K562 (cell line): ENCODE measurements around the gene PPARG. TPM values are rescaled to one million over a fixed set of nuclear protein-coding genes. Genes with fewer than 3 reads are reported as not detected.
A peak's percentile ranks its signal among the peaks of the same experiment; 100 is the strongest.

ENCODE experiments used
- ATAC-seq: fragments of 200-7000 bp; cut with Tn5 transposase; 3 replicates; pipeline ENCODE4 v1.9.1; 2020; ENCODE audit warnings: moderate library complexity
- BruUV-seq: library from RNA; stranded (reverse); fragments of 400-500 nt; replicated peaks from 2 replicates; lab custom pipeline; 2021; lab: Mats Ljungman, UMichigan
- CTCF ChIA-PET: fragments of 300-600 bp; formaldehyde crosslinking; extraction: SDS; loops from one replicate; lab custom pipeline; 2021; ENCODE audit warnings: low intra/inter-chr PET ratio; lab: Yijun Ruan, JAX
- POLR2A ChIA-PET: fragments of 300-600, 350-650 bp; sonication (Branson Sonifier 250); formaldehyde crosslinking; extraction: SDS; loops from one replicate; lab custom pipeline; 2021; ENCODE audit warnings: antibody characterized with exemption, inconsistent platforms; lab: Yijun Ruan, JAX
- DNase-seq, 4 experiments: peaks; one replicate each; pipeline versions ENCODE4 v3.0.0 to v3.0.0-alpha.2; 2011 to 2018; ENCODE audit warnings: low spot score in 3 of 4, mixed read lengths in 3 of 4; ENCODE audit errors: extremely low read depth in 1 of 4
- FAIRE-seq: peaks from 2 replicates; lab custom pipeline; 2011; peaks lifted over from hg19 to GRCh38; lab: Jason Lieb, UNC
- H2AFZ ChIP-seq: 2 replicates; pipeline ENCODE4 v1.6.0; 2011; ENCODE audit warnings: low read depth, low read length, control low read depth, inconsistent platforms
- H3K27ac ChIP-seq: fragments of 200-600 bp; 3 replicates; pipeline ENCODE4 v1.8.0; 2011; ENCODE audit warnings: low read depth, mild to moderate bottlenecking, control low read depth, inconsistent platforms, low read length, moderate library complexity, mixed read lengths; ENCODE audit errors: extremely low read depth
- H3K27me3 ChIP-seq, 2 experiments: fragments of 300-600 bp in 1 of 2; 2 replicates in 1 of 2; 3 replicates in 1 of 2; pipeline versions ENCODE4 v1.6.0 to v1.8.0; 2011; ENCODE audit warnings: inconsistent platforms in 2 of 2, low read length in 2 of 2, mild to moderate bottlenecking in 1 of 2, mixed read lengths in 1 of 2, moderate library complexity in 1 of 2; ENCODE audit not compliant: control insufficient read depth in 2 of 2, insufficient read depth in 2 of 2
- H3K36me3 ChIP-seq: fragments of 300-600 bp; 3 replicates; pipeline ENCODE4 v1.8.0; 2011; ENCODE audit warnings: mild to moderate bottlenecking, low read length, inconsistent platforms; ENCODE audit not compliant: control insufficient read depth, insufficient read depth
- H3K4me1 ChIP-seq, 2 experiments: fragments of 200-600 bp in 1 of 2; replicated peaks in 1 of 2; 2 replicates in 1 of 2; 3 replicates in 1 of 2; pipeline versions ENCODE4 v1.5.1 to v1.8.0; 2011; ENCODE audit warnings: inconsistent platforms in 2 of 2, low read length in 2 of 2, mild to moderate bottlenecking in 1 of 2, mixed read lengths in 1 of 2, moderate library complexity in 1 of 2; ENCODE audit not compliant: control insufficient read depth in 2 of 2, insufficient read depth in 2 of 2
- H3K4me2 ChIP-seq: 2 replicates; pipeline ENCODE4 v1.6.1; 2011; ENCODE audit warnings: low read length, control low read depth, inconsistent platforms, mixed read lengths; ENCODE audit not compliant: insufficient read depth
- H3K4me3 ChIP-seq: fragments of 200-600 bp; sonication (generic), shearing (Covaris generic); 2 replicates; pipeline ENCODE4 v1.5.1; 2016; ENCODE audit warnings: control low read depth, inconsistent platforms
- H3K79me2 ChIP-seq: fragments of 200-600 bp; 3 replicates; pipeline ENCODE4 v1.8.0; 2011; ENCODE audit warnings: low read length, inconsistent platforms; ENCODE audit not compliant: control insufficient read depth, insufficient read depth
- H3K9ac ChIP-seq, 2 experiments: 2 replicates each; pipeline versions ENCODE4 v1.6.0 to v1.6.1; 2011; ENCODE audit warnings: low read depth in 2 of 2, low read length in 2 of 2, control low read depth in 1 of 2, inconsistent platforms in 1 of 2, mild to moderate bottlenecking in 1 of 2, mixed read lengths in 1 of 2; ENCODE audit not compliant: insufficient read depth in 1 of 2
- H3K9me1 ChIP-seq: one replicate; pipeline ENCODE4 v1.6.0; 2011; ENCODE audit warnings: inconsistent platforms, mild to moderate bottlenecking, low read length, moderate library complexity; ENCODE audit not compliant: control insufficient read depth, insufficient read depth
- H3K9me3 ChIP-seq: replicated peaks from 2 replicates; pipeline ENCODE4 v1.5.1; 2011; ENCODE audit warnings: low read depth, low read length, inconsistent platforms; ENCODE audit not compliant: control insufficient read depth, insufficient read depth
- H4K20me1 ChIP-seq: replicated peaks from 2 replicates; pipeline ENCODE4 v1.6.1; 2011; ENCODE audit warnings: low read length, inconsistent platforms, mixed read lengths; ENCODE audit not compliant: control insufficient read depth, insufficient read depth
- ZNF41 ChIP-seq: fragments of 250-450 bp; sonication (Bioruptor Pico); conservative IDR thresholded peaks from 2 replicates; pipeline ENCODE4 v1.4.0; 2020; ENCODE audit warnings: mild to moderate bottlenecking
- WGBS: fragments of 100-300 bp; shearing (Covaris generic); methylation state at CpG from one replicate; pipeline ENCODE4 v1.1.6; 2016; ENCODE audit warnings: low coverage, mixed read lengths; ENCODE audit not compliant: insufficient coverage; ENCODE audit errors: missing lambda C conversion rate; 5-methylcytosine and 5-hydroxymethylcytosine counted together
- in situ Hi-C: fragments of 300-500 bp; cut with MboI; formaldehyde crosslinking; loops from 4 replicates; pipeline ENCODE4 v1.15.0; 2018; ENCODE audit warnings: inconsistent platforms, mixed read lengths
- intact Hi-C: fragments of 100-400 bp; cut with micrococcal nuclease; formaldehyde crosslinking; loops from 2 replicates; pipeline ENCODE4 v1.14.2; 2022
- polyA plus RNA-seq, 8 experiments: library from polyadenylated mRNA; depleted of rRNA in 4 of 8; stranded (reverse) in 5 of 8; unstranded in 3 of 8; fragments of >200 nt; fragmentation: Nextera tagmentation in 2 of 8; fragmentation: Illumina TruSeq in 1 of 8; extraction: Ambion mirVana in 2 of 8; extraction: Trizol in 1 of 8; gene quantifications; 2 replicates each; pipeline versions ENCODE4 v1.2.1 to v1.2.3, GENCODE V29; 2011 to 2014; ENCODE audit warnings: inconsistent platforms in 1 of 8, missing spikeins in 1 of 8
- total RNA-seq, 7 experiments: library from RNA; depleted of rRNA in 6 of 7; stranded (reverse); fragments of >200 nt in 6 of 7; fragmentation: Illumina TruSeq in 2 of 7; extraction: Trizol in 2 of 7; gene quantifications; 2 replicates each; pipeline versions ENCODE4 v1.2.1 to v1.2.3, GENCODE V29; 2011 to 2021; ENCODE audit warnings: low replicate concordance in 1 of 7
- TF ChIP-seq, protein P1 (sequence below): IDR thresholded peaks from 2 replicates; pipeline ENCODE4 v1.6.1; 2016; ENCODE audit warnings: missing genetic modification characterization, missing compliant biosample characterization

The PPARG gene
- total and polyA plus RNA-seq, 9 of the 15 experiments (the other 6 are each of a cell fraction or from before 2014, with no cell fraction given), result not detected

DNA sequence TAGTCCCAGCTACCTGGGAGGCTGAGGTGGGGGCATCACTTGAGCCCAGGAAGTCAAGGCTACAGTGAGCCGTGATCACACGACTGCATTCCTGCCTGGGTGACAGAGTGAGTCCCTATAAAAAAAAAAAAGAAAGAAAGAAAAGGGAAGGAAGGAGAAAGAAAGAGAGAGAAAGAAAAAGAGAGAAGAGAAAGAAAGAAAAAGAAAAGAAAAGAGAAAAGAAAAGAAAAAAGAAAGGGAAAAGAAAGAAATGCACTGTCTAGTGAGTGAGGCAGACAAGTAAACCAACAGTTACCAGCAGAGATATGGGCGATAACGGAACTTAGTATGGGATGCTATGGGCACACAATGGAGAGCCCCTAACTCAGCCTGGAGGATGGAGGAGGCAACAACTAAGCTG is 158.2 kb downstream of the PPARG start:
- ChIA-PET CTCF (no interaction called here), POLR2A (interaction anchor here (0.7 kb wide), 1 partner anchor 263 kb away, joined by 4 read pairs; no protein-coding TSS in a partner anchor)
- H3K27ac ChIP-seq, result no peak overlapping the region
- no peaks in the 10 kb centered on the region; the same call in 1 of the 2 replicates for H4K20me1 ChIP-seq
- no peak overlapping the region for H3K4me3 ChIP-seq
- H3K36me3 ChIP-seq, result no peaks in the 10 kb centered on the region
- H3K9me1 ChIP-seq, result no peaks in the 10 kb centered on the region
- intact Hi-C loops, result no loop called here
- WGBS, result 6% methylated on average over 4 of the region's 4 CpGs
- DNase-seq (no peak), ATAC-seq (no peak), FAIRE-seq (no peak)
- H3K4me2 ChIP-seq, result no peak overlapping the region
- no TSS peak for BruUV-seq
- no peaks in the 10 kb centered on the region for H3K79me2 ChIP-seq
- H3K4me1 ChIP-seq, result peaks cover 0 to 3% of the 10 kb centered on the region in 2 experiments; a peak in 2 of 5 replicates
- in situ Hi-C loops, result no loop called here
- TF ChIP-seq, protein P1, sequence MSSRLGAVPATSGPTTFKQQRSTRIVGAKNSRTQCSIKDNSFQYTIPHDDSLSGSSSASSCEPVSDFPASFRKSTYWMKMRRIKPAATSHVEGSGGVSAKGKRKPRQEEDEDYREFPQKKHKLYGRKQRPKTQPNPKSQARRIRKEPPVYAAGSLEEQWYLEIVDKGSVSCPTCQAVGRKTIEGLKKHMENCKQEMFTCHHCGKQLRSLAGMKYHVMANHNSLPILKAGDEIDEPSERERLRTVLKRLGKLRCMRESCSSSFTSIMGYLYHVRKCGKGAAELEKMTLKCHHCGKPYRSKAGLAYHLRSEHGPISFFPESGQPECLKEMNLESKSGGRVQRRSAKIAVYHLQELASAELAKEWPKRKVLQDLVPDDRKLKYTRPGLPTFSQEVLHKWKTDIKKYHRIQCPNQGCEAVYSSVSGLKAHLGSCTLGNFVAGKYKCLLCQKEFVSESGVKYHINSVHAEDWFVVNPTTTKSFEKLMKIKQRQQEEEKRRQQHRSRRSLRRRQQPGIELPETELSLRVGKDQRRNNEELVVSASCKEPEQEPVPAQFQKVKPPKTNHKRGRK, result peak; percentile 84
- no peak for TF ChIP-seq ZNF41 (CRISPR knock-in tag)
- no peak overlapping the region for H2AFZ ChIP-seq
- H3K9me3 ChIP-seq, result no peaks in the 10 kb centered on the region
- H3K27me3 ChIP-seq, result peaks cover 38 to 43% of the 10 kb centered on the region in 2 experiments
- H3K9ac ChIP-seq, result no peak overlapping the region
